Measurements from ENCODE around the gene PLD3.
"Not testable (repeated sequence)": the region's sequence is repeated elsewhere in the genome, so short reads cannot be mapped to it uniquely, and the experiment has no call there.

The PLD3 gene

DNA sequence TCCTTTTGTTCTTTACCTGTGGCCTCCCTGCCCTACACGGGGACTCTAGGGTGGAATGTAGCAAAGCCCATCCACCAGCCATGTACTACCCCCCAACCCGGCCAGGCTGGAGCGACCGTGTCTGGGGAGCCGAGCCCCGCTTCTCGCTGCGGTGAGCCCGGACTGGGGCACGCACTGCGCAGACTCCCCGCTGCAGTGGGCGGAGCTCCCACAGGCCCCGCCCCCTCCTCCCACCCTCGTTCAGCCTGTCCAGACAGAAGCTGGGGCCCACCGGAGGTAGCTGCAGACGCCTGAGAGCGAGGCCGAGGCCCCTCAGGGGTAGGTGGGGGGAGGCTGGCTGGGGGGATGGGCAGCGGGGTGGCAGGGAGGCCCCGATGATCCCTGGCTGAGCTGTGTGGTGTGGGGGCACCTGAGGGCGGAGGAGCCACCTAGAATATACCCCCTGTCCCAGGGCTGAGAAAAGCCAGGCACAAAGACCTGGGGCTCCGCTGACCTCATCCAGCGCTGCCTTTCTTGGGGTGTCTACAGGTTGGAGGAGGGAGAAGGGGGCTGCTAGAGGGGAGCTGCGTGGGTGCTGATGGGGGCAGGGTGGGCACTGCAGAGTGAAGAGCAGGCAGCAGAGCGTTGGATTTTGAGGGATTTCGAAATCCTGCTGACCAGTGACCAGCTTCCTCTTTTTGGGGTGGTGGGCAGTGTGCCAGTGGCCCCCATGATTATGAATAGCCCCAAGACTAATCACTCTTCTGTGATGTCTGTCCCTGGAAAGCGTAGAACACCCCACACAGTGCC lies 17.3 kb downstream of the PLD3 start:
- no peak overlapping the region for H3K27ac Mint-ChIP-seq
- peak; percentile 28 to 66 for DNase-seq (ENCODE audit: low spot score in 2 of 2)

DNA sequence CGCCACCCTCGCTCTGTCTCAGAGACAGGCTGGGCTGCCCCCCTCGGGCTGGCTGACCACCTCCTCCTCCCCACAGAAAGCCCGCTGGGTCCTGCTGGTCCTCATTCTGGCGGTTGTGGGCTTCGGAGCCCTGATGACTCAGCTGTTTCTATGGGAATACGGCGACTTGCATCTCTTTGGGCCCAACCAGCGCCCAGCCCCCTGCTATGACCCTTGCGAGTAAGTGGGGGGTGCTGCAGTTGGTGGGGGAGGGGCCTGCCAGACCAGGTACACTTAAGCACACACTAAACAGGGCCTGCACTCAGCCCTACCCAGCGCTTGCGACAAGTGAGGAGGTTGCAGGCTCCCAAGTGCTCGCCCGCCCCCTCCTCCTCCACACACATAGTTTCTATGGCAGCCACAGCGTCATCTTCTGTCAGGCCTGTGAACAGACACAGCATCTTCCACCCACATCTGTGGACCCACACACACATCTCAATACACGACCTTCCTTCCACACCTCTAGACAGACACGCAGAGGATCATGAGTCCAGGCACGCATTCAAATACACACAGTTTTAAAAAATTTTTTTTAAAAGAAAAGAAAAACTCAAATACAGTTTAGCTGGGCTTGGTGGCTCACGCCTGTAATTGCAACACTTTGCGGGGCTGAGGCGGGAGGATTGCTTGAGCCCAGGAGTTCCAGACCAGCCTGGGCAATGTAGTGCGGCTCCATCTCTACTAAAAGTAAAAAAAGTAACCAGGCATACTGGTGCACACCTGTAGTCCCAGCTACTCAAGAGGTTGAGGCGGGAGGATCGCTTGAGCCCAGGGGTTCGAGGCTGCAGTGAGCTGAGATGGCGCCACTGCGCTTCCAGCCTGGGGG lies 18.4 kb downstream of the PLD3 start:
- ATAC-seq = no peak
- peaks cover 14% of the 10 kb centered on the region for H3K36me3 Mint-ChIP-seq
- H3K4me3 Mint-ChIP-seq = no peak overlapping the region
- H3K9me3 Mint-ChIP-seq = no peaks in the 10 kb centered on the region
- peaks cover 18% of the 10 kb centered on the region for H3K4me1 Mint-ChIP-seq
- H3K27ac Mint-ChIP-seq = no peak overlapping the region
- no peak for DNase-seq (ENCODE audit: low spot score in 2 of 2)

More for the DNA sequence above, 17.3 kb downstream of the PLD3 start:
- Mint-ChIP-seq H3K4me1 (peaks cover 18% of the 10 kb centered on the region), H3K4me3 (peak overlapping the region; percentile 60), H3K36me3 (peaks cover 13% of the 10 kb centered on the region), H3K9me3 (no peaks in the 10 kb centered on the region)
- ATAC-seq = peak; percentile 72

DNA sequence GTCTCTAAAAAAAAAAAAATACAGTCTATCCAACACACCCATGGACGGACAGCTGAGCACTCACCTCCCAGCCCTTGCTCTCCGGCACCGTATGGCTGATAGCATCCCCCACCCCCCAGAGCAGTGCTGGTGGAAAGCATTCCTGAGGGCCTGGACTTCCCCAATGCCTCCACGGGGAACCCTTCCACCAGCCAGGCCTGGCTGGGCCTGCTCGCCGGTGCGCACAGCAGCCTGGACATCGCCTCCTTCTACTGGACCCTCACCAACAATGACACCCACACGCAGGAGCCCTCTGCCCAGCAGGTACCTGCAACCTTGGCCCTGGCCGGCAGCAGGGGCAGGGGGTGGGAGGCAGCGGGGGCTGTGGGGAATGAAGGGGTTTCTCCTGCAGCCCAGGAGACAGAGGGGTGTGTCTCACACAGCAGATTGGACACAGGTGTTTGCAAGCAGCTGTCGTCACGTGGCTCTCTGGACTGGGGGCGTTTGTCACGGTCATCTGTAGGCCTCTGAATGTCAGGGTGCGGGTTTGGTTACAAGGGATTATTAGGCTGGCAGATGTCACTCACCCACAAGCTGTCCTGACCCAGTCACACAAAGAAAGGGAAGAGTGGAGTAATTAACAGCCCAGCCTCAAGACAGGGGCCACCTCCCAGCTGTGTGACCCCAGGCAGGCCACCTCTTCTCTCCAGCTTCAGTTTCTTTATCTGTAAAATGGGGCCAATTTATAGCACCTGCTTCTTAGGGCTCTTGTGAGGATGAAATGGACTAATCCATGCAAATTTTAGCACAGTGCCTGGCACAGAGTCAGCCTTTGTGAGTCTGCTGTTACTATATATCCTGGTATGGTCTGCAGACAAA lies 19.3 kb downstream of the PLD3 start:
- Mint-ChIP-seq H3K4me1 (peaks cover 17% of the 10 kb centered on the region), H3K36me3 (peaks cover 23% of the 10 kb centered on the region), H3K27ac (no peak overlapping the region), H3K4me3 (no peak overlapping the region), H3K9me3 (no peaks in the 10 kb centered on the region)
- DNase-seq (ENCODE audit: low spot score in 2 of 2) (no peak), ATAC-seq (no peak)

DNA sequence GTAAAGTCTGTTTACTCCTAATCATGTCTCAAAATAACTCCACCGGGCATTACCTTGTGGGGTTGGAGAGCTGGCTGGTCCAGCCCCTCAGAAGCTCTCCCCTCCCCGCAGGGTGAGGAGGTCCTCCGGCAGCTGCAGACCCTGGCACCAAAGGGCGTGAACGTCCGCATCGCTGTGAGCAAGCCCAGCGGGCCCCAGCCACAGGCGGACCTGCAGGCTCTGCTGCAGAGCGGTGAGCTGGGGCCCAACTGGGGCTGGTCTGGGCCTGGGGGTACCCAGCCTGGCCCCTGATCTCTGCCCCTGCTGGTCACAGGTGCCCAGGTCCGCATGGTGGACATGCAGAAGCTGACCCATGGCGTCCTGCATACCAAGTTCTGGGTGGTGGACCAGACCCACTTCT lies 21.3 kb downstream of the PLD3 start:
- Mint-ChIP-seq H3K4me1 (peaks cover 8% of the 10 kb centered on the region), H3K27ac (no peak overlapping the region), H3K36me3 (peaks cover 29% of the 10 kb centered on the region), H3K4me3 (no peak overlapping the region), H3K9me3 (no peaks in the 10 kb centered on the region)
- DNase-seq (ENCODE audit: low spot score in 2 of 2) (no peak), ATAC-seq (no peak)

DNA sequence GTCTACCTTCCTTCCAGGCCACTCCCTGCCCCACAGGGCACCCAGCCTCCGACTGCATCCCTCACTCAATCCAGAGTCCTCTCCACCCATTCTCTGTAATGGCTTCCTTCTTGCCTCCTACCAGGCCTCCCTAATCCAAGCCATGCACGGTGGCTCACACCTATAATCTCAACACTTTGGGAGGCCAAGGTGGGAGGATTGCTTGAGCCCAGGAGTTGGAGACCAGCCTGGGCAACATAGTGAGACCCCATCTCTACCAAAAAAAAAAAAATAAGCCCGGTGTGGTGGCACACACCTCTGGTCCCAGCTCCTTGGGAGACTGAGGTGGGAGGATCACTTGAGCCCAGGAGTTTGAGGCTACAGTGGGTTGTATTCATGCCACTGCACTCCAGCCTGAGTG lies 21.8 kb downstream of the PLD3 start:
- not testable (repeated sequence) for H3K4me1 Mint-ChIP-seq; DNase-seq (ENCODE audit: low spot score in 2 of 2); H3K4me3 Mint-ChIP-seq; ATAC-seq; H3K27ac Mint-ChIP-seq; H3K9me3 Mint-ChIP-seq
- peaks cover 29% of the 10 kb centered on the region for H3K36me3 Mint-ChIP-seq

DNA sequence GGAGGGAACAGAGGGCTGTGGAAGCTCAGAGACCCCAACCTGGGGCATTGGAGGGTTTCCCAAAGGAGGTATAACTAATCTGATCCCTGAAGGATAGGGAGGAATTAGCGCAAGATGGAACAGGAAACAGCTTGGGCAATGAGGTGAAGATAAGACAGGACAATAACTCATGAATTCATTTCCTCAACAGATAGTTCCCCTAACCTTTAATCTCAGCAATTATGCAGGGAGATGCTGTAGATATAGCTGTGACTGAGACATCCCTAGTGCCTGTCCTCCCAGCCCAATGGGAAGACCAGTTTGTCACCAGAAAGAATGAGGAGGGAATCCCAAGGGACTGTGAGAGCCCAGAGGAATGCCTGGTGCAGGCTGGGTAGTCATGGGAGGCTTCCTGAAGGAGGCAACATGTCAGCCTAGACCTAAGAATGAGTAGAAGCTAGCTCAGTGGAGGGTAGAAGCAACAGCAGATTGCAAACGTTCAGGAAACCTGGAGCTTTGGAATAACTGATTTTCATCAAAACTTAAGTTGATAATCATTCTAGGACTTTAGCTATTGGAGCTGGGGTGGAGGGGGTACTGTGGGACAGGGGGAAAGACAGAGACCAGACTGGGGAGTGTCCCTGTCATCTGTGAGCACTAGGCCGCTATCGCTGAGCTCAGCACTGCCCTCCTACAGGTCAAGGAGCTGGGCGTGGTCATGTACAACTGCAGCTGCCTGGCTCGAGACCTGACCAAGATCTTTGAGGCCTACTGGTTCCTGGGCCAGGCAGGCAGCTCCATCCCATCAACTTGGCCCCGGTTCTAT lies 22.7 kb downstream of the PLD3 start:
- DNase-seq (ENCODE audit: low spot score in 2 of 2) (no peak), ATAC-seq (no peak)
- no peak overlapping the region for H3K27ac Mint-ChIP-seq
- no peaks in the 10 kb centered on the region for H3K9me3 Mint-ChIP-seq
- no peak overlapping the region for H3K4me3 Mint-ChIP-seq
- H3K4me1 Mint-ChIP-seq = no peaks in the 10 kb centered on the region
- H3K36me3 Mint-ChIP-seq = peaks cover 23% of the 10 kb centered on the region

DNA sequence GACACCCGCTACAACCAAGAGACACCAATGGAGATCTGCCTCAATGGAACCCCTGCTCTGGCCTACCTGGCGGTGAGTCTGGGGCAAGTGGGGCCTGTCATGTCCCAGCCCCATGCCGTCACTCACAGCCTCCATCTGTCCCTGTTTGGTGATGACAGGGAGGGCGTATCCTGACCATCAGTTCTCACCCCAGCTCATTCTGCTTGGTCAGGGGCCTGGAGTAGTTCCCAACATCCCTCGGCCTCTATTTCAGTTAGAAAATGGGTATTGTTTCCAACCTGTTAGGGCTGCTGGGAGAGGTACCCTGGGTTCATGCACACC lies 23.3 kb downstream of the PLD3 start:
- ATAC-seq = no peak
- H3K27ac Mint-ChIP-seq = no peak overlapping the region
- no peak for DNase-seq (ENCODE audit: low spot score in 2 of 2)
- H3K36me3 Mint-ChIP-seq = peaks cover 21% of the 10 kb centered on the region
- no peak overlapping the region for H3K4me3 Mint-ChIP-seq
- H3K4me1 Mint-ChIP-seq = no peaks in the 10 kb centered on the region
- H3K9me3 Mint-ChIP-seq = no peaks in the 10 kb centered on the region

DNA sequence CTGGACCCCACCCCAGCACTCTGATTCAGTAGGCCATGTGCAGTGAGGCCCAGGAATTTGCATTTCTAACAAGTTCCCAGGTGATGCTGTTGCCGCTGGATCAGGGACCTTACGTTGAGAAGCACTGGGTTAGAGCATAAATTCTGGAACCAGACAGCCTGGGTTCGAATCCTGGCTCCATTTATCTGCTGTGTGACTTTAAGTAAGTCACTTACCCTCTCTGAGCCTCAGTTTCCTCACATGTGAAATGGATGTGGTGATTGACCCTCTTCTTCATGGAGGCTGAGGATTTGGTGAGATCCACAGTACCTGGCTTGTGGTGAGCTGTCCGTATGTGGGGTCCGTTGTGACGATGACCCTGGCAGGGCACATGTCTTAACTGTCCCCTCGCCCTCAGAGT lies 25.6 kb downstream of the PLD3 start:
- Mint-ChIP-seq H3K9me3 (no peaks in the 10 kb centered on the region), H3K4me1 (no peaks in the 10 kb centered on the region), H3K36me3 (peaks cover 16% of the 10 kb centered on the region), H3K4me3 (no peak overlapping the region), H3K27ac (no peak overlapping the region)
- no peak for DNase-seq (ENCODE audit: low spot score in 2 of 2)
- no peak for ATAC-seq

DNA sequence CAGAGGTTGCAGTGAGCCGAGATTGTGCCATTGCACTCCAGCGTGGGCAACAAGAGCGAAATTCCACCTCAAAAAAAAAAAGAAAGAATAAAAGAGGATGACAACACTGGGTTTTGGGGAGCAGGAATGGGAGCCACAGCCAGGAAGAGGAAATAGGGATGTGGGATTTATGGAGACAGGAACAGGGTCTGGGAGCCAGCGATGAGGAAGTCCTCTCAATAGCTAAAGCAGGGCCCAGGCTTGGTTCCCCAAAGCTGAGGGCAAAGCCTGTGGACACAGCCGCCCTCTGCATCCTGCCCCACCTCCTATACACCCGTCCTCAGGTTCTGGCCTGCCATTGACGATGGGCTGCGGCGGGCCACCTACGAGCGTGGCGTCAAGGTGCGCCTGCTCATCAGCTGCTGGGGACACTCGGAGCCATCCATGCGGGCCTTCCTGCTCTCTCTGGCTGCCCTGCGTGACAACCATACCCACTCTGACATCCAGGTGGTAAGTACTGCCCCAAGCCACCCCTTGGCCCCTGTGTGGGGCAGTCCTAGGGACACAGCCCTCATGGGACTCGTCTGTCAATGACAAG lies 27.9 kb downstream of the PLD3 start:
- DNase-seq (ENCODE audit: low spot score in 2 of 2) (no peak), ATAC-seq (no peak)
- no peaks in the 10 kb centered on the region for H3K4me1 Mint-ChIP-seq
- no peak overlapping the region for H3K4me3 Mint-ChIP-seq
- peaks cover 16% of the 10 kb centered on the region for H3K36me3 Mint-ChIP-seq
- H3K27ac Mint-ChIP-seq = peak overlapping the region; percentile 52
- no peaks in the 10 kb centered on the region for H3K9me3 Mint-ChIP-seq

DNA sequence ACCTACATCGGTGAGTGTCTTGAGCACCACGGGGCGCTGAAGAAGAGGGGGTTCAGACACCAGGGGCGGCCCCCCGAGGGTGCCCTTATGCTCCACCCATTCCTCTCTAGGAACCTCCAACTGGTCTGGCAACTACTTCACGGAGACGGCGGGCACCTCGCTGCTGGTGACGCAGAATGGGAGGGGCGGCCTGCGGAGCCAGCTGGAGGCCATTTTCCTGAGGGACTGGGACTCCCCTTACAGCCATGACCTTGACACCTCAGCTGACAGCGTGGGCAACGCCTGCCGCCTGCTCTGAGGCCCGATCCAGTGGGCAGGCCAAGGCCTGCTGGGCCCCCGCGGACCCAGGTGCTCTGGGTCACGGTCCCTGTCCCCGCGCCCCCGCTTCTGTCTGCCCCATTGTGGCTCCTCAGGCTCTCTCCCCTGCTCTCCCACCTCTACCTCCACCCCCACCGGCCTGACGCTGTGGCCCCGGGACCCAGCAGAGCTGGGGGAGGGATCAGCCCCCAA lies 29.4 kb downstream of the PLD3 start:
- Mint-ChIP-seq H3K4me1 (no peaks in the 10 kb centered on the region), H3K27ac (no peak overlapping the region), H3K4me3 (no peak overlapping the region), H3K9me3 (no peaks in the 10 kb centered on the region), H3K36me3 (peaks cover 6% of the 10 kb centered on the region)
- ATAC-seq (no peak), DNase-seq (ENCODE audit: low spot score in 2 of 2) (no peak)

DNA sequence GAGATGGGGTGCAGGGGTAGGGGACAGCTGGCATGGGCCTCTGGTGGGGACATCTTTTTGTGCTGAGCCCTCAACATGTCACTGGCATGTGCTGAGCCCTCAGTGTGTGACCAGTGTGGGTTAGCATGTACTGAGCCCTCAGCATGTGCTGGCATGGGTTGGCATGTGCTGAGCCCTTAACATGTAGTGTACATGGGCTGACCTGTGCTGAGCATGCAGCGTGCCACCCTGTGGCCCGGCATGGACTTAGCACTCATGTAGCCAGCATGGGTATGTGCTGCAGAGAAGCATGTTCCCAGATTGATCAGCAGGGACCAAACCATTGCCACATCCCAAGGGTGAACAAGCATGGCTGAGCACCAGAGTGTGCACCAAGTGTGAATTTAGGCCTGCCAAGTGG lies 30.0 kb downstream of the PLD3 start:
- peaks cover 6% of the 10 kb centered on the region for H3K36me3 Mint-ChIP-seq
- no peaks in the 10 kb centered on the region for H3K9me3 Mint-ChIP-seq
- no peaks in the 10 kb centered on the region for H3K4me1 Mint-ChIP-seq
- no peak overlapping the region for H3K4me3 Mint-ChIP-seq
- H3K27ac Mint-ChIP-seq = no peak overlapping the region
- DNase-seq (ENCODE audit: low spot score in 2 of 2) (no peak), ATAC-seq (peak; percentile 19)

DNA sequence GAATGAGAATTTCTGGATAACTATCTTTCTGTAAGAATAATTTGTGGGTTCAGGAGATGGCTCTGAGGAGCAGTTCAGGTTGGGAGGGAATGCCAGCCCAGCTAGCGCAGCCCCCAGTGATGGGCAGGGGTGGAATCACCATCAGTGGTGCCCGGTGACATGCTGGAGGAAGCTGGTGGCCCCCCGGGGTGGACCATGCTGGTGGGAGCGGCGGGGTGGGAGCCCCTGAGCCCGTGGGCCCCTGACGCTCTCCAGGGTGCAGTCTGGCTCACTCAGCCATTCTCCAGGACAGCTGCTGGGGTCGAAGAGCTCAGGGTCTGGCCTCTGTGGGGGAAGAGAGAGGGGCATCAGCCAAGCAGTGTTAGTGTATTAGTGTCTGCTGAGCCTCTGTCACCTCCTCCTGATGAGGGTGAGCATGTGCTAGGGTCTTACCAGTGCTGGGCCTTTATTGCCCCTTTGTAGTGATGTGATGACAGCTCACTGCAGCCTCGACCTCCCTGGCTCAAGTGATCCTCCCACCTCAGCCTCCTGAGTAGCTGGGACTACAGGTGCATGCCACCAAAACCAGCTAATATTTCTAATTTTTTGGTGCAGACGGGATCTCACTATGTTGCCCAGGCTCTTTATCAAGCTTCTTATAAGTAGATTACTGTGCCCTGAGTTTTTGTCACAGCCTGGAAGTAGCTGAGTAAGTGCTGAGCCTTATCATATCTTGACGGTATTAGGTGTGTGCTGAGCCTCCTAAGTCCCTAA lies 31.1 kb downstream of the PLD3 start:
- no peaks in the 10 kb centered on the region for H3K4me1 Mint-ChIP-seq
- no peak for DNase-seq (ENCODE audit: low spot score in 2 of 2)
- no peak overlapping the region for H3K4me3 Mint-ChIP-seq
- no peaks in the 10 kb centered on the region for H3K9me3 Mint-ChIP-seq
- H3K27ac Mint-ChIP-seq = peak overlapping the region; percentile 34
- H3K36me3 Mint-ChIP-seq = no peaks in the 10 kb centered on the region
- no peak for ATAC-seq

DNA sequence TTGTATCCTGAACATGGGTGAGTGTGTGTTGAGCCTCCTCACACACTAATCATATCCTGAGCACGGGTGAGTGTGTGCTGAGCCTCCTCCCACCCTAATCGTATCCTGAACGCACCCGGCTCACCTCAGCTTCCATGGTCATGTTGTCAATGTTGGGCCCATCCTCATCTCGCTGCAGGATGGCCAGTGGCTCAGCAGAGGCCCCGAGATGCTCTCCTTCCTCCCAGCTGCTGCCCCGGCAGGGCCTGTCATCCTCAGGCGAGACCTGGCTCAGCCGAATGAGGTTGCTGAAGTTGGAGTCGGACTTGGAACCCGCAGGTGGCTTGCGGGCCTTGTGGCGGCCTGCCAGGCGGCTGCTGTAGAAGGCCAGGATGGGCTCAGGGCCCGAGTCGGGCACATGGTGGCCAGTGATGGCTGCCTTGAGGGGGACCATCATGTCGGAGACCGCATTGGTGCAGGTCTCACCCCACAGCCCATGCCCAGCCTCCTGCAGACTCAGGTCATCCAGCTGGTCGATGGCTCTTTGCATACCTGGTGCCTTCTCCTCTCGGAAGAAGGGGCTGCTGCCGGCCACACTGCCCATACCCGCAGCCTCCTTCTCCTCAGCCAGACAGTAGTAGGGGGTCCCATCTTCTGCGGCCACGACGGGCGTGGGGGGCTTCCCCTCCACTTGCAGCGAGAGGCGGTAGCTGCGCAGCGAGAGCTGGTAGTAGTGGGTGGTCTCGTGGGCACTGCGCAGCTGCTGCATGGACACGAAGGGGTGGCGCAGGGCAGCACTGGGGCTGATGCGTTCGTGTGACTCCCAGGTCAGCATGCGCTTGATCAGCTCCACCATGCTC lies 31.9 kb downstream of the PLD3 start:
- no peak overlapping the region for H3K4me3 Mint-ChIP-seq
- no peaks in the 10 kb centered on the region for H3K4me1 Mint-ChIP-seq
- ATAC-seq (no peak), DNase-seq (ENCODE audit: low spot score in 2 of 2) (no peak)
- no peaks in the 10 kb centered on the region for H3K9me3 Mint-ChIP-seq
- H3K36me3 Mint-ChIP-seq = no peaks in the 10 kb centered on the region
- H3K27ac Mint-ChIP-seq = no peak overlapping the region

Data from stimulated activated effector memory CD8-positive, alpha-beta T cell treated with anti-CD3 and anti-CD28 coated beads, Interleukin-12 subunit alpha, Interleukin-12 subunit beta, amount 100 ng/mL, for 72 hours (primary cell).